Measurements from ENCODE around the gene CTNNA1. TPM values are rescaled to one million over a fixed set of nuclear protein-coding genes. Genes with fewer than 3 reads are reported as not detected.

Gene CTNNA1
- total and polyA plus RNA-seq, 2 of the 8 experiments (the other 6 are each of a cell fraction or from before 2014, with no cell fraction given), result 115 to 349 TPM

- TF ChIP-seq CHD7 (IDR thresholded peaks at IDR 0.05; ENCODE audit: insufficient replicate concordance, low read length), result no peak
- TF ChIP-seq POU5F1 (IDR thresholded peaks at IDR 0.05; ENCODE audit: low read depth, low read length), result no peak
Measured at GRCh38 chr5:138978080-138978479, 224.9 kb downstream of the CTNNA1 start (continued).
